Effector CD8-positive, alpha-beta T cell (primary cell): ENCODE data around the gene DVL1.

ENCODE experiments used
- DNase-seq: peaks from one replicate; lab custom pipeline; 2025; lab: John Stamatoyannopoulos, UW

Gene DVL1

GRCh38 chr1:1356796-1357401, 7.7 kb upstream of the DVL1 start:
- DNase-seq, result no peak

- no peak for DNase-seq
These were observed 7.1 kb upstream of the DVL1 start for GRCh38 chr1:1356166-1356795.

- no peak for DNase-seq
These were observed 6.2 kb upstream of the DVL1 start for GRCh38 chr1:1355416-1355815.

- DNase-seq, result no peak
These were observed 5.3 kb upstream of the DVL1 start for GRCh38 chr1:1354271-1355247.

GRCh38 chr1:1353389-1354151, 4.4 kb upstream of the DVL1 start:
- no peak for DNase-seq

- no peak for DNase-seq
These were observed 3.7 kb upstream of the DVL1 start for GRCh38 chr1:1352786-1353388.

- no peak for DNase-seq
These were observed 2.6 kb upstream of the DVL1 start for GRCh38 chr1:1351511-1352427.

GRCh38 chr1:1348420-1349255, 580 bp downstream of the DVL1 start:
- DNase-seq, result no peak

GRCh38 chr1:1347663-1348419, 1.4 kb downstream of the DVL1 start:
- DNase-seq, result no peak

- DNase-seq, result no peak
These were observed 2.1 kb downstream of the DVL1 start for GRCh38 chr1:1347026-1347595.

GRCh38 chr1:1346501-1346890, 2.7 kb downstream of the DVL1 start:
- DNase-seq, result no peak

GRCh38 chr1:1345860-1346500, 3.2 kb downstream of the DVL1 start:
- DNase-seq, result no peak

GRCh38 chr1:1345384-1345783, 3.8 kb downstream of the DVL1 start:
- DNase-seq, result no peak

GRCh38 chr1:1344655-1345361, 4.4 kb downstream of the DVL1 start:
- DNase-seq, result no peak

- no peak for DNase-seq
These were observed 5.3 kb downstream of the DVL1 start for GRCh38 chr1:1343811-1344421.

- no peak for DNase-seq
These were observed 6.6 kb downstream of the DVL1 start for GRCh38 chr1:1342584-1343115.
